B cell (primary cell): ENCODE data around the gene DBNDD2. TPM values are rescaled to one million over a fixed set of nuclear protein-coding genes. Genes with fewer than 3 reads are reported as not detected.

ENCODE experiments used
- ATAC-seq: fragments of 200-7000 bp; cut with Tn5 transposase; one replicate; pipeline ENCODE4 v1.10.0; 2021; ENCODE audit warnings: low read depth, mild to moderate bottlenecking, moderate number of reproducible peaks, moderate library complexity
- CTCF ChIA-PET: fragments of 350-600 bp; sonication (Branson Sonifier 250); formaldehyde crosslinking; loops from one replicate; lab custom pipeline; 2021; ENCODE audit warnings: antibody characterized with exemption, inconsistent platforms; lab: Charles Lee
- POLR2A ChIA-PET: fragments of 350-600 bp; sonication (Branson Sonifier 250); formaldehyde crosslinking; loops from one replicate; lab custom pipeline; 2021; ENCODE audit warnings: antibody characterized with exemption; lab: Charles Lee
- DNase-seq: peaks from one replicate; pipeline ENCODE4 v3.0.0; 2013
- H2AFZ ChIP-seq: 2 replicates; pipeline ENCODE4 v1.6.1; 2012; ENCODE audit warnings: mild to moderate bottlenecking, low read depth, low read length; ENCODE audit not compliant: insufficient read depth, poor library complexity, severe bottlenecking
- H3K27ac ChIP-seq, 2 donors: 1 replicate in 1 of 2; 2 replicates in 1 of 2; pipeline ENCODE4 v1.5.1; 2012 to 2013; ENCODE audit warnings: low read length in 2 of 2, mild to moderate bottlenecking in 2 of 2, moderate library complexity in 1 of 2
- H3K27me3 ChIP-seq, 4 experiments: fragments of 200-600 bp in 1 of 4; sonication (generic) in 1 of 4; replicated peaks in 1 of 4; 1 replicate in 2 of 4; 2 replicates in 2 of 4; pipeline versions ENCODE4 v1.6.1 to v1.7.0; 2013 to 2016; ENCODE audit warnings: low read length in 3 of 4, mild to moderate bottlenecking in 2 of 4, mixed read lengths in 1 of 4, moderate library complexity in 1 of 4; ENCODE audit not compliant: insufficient read depth in 4 of 4, control insufficient read depth in 3 of 4; ENCODE audit errors: control extremely low read depth in 1 of 4
- H3K36me3 ChIP-seq, 2 experiments: replicated peaks in 1 of 2; 1 replicate in 1 of 2; 2 replicates in 1 of 2; pipeline versions ENCODE4 v1.6.1 to v1.7.1; 2013; ENCODE audit warnings: low read length in 1 of 2; ENCODE audit not compliant: insufficient read depth in 2 of 2, control insufficient read depth in 1 of 2; ENCODE audit errors: control extremely low read depth in 1 of 2, extremely low read depth in 1 of 2
- H3K4me1 ChIP-seq, 2 donors: fragments of 200-600 bp in 1 of 2; sonication (generic) in 1 of 2; 1 replicate in 1 of 2; 2 replicates in 1 of 2; pipeline versions ENCODE4 v1.5.1 to v1.6.1; 2013 to 2017; ENCODE audit warnings: low read length in 2 of 2; ENCODE audit not compliant: control insufficient read depth in 2 of 2, insufficient read depth in 2 of 2
- H3K4me2 ChIP-seq: replicated peaks from 2 replicates; pipeline ENCODE3; 2012; ENCODE audit warnings: mild to moderate bottlenecking, low read depth, low read length; ENCODE audit not compliant: poor library complexity, severe bottlenecking
- H3K4me3 ChIP-seq, 5 experiments: fragments of 200-600 bp in 1 of 5; sonication (generic) in 1 of 5; 1 replicate in 3 of 5; 2 replicates in 2 of 5; pipeline versions ENCODE4 v1.5.1 to v1.7.0; 2011 to 2016; ENCODE audit warnings: low read length in 4 of 5, mild to moderate bottlenecking in 4 of 5, low read depth in 2 of 5, control low read depth in 1 of 5, moderate library complexity in 1 of 5; ENCODE audit not compliant: insufficient read depth in 1 of 5; ENCODE audit errors: control extremely low read depth in 1 of 5, extremely low read depth in 1 of 5
- H3K79me2 ChIP-seq: fragments of 200-600 bp; sonication (generic); one replicate; pipeline ENCODE4 v1.6.0; 2016; ENCODE audit warnings: low read length; ENCODE audit not compliant: control insufficient read depth, insufficient read depth
- H3K9ac ChIP-seq: fragments of 200-600 bp; sonication (generic); 2 replicates; pipeline ENCODE4 v1.6.1; 2017; ENCODE audit warnings: mild to moderate bottlenecking, low read length, moderate library complexity
- H3K9me3 ChIP-seq, 3 donors: one replicate each; pipeline versions ENCODE4 v1.6.1 to v1.7.1; 2013; ENCODE audit warnings: low read length in 2 of 3; ENCODE audit not compliant: control insufficient read depth in 2 of 3, insufficient read depth in 1 of 3; ENCODE audit errors: control extremely low read depth in 1 of 3
- H4K20me1 ChIP-seq: 2 replicates; pipeline ENCODE4 v1.6.0; 2012; ENCODE audit warnings: mild to moderate bottlenecking, low read length; ENCODE audit not compliant: insufficient read depth, control insufficient read depth, poor library complexity, severe bottlenecking
- H3K27ac Mint-ChIP-seq: one replicate; pipeline ENCODE4 v1.8.0; 2021; ENCODE audit warnings: mixed read lengths
- H3K27me3 Mint-ChIP-seq: one replicate; pipeline ENCODE4 v1.8.0; 2021; ENCODE audit warnings: mixed read lengths
- H3K4me1 Mint-ChIP-seq: one replicate; pipeline ENCODE4 v1.8.0; 2021; ENCODE audit warnings: mixed read lengths
- H3K4me3 Mint-ChIP-seq: one replicate; pipeline ENCODE4 v1.8.0; 2021; ENCODE audit warnings: mixed read lengths
- H3K9me3 Mint-ChIP-seq: one replicate; pipeline ENCODE4 v1.8.0; 2022; ENCODE audit warnings: mixed read lengths; ENCODE audit not compliant: insufficient read depth
- EZH2 ChIP-seq: IDR thresholded peaks from 2 replicates; pipeline ENCODE4 v1.6.1; 2012; ENCODE audit warnings: borderline replicate concordance, low read depth, mild to moderate bottlenecking, moderate library complexity, low read length; ENCODE audit not compliant: insufficient read depth, poor library complexity, severe bottlenecking
- WGBS: methylation state at CpG from one replicate; pipeline ENCODE4 v1.1.5; 2013; ENCODE audit warnings: missing lambda C conversion rate; ENCODE audit not compliant: insufficient coverage; 5-methylcytosine and 5-hydroxymethylcytosine counted together
- intact Hi-C: fragments of 100-400 bp; cut with micrococcal nuclease; formaldehyde crosslinking; loops from one replicate; pipeline ENCODE4 v1.10.0; 2022
- polyA plus RNA-seq: library from polyadenylated mRNA; depleted of rRNA; stranded (reverse); fragments of >200 nt; gene quantifications from 2 replicates; pipeline ENCODE4 v1.2.3, GENCODE V29; 2012
- total RNA-seq, 2 donors: library from RNA; stranded (reverse); fragments of 120-200 nt in 1 of 2; gene quantifications; 1 replicate in 1 of 2; 2 replicates in 1 of 2; pipeline versions ENCODE4 v1.2.3 to v1.2.4, GENCODE V29; 2013 to 2022
- TF ChIP-seq, protein P1 (sequence below): fragments of 200-600 bp; IDR thresholded peaks from one replicate; pipeline ENCODE4 v1.8.0; 2022; ENCODE audit warnings: antibody characterized with exemption, mild to moderate bottlenecking

Gene DBNDD2
- total and polyA plus RNA-seq, 2 donors (not counting 1 experiment from before 2014, with no cell fraction given) = 3.1 to 3.6 TPM

DNA sequence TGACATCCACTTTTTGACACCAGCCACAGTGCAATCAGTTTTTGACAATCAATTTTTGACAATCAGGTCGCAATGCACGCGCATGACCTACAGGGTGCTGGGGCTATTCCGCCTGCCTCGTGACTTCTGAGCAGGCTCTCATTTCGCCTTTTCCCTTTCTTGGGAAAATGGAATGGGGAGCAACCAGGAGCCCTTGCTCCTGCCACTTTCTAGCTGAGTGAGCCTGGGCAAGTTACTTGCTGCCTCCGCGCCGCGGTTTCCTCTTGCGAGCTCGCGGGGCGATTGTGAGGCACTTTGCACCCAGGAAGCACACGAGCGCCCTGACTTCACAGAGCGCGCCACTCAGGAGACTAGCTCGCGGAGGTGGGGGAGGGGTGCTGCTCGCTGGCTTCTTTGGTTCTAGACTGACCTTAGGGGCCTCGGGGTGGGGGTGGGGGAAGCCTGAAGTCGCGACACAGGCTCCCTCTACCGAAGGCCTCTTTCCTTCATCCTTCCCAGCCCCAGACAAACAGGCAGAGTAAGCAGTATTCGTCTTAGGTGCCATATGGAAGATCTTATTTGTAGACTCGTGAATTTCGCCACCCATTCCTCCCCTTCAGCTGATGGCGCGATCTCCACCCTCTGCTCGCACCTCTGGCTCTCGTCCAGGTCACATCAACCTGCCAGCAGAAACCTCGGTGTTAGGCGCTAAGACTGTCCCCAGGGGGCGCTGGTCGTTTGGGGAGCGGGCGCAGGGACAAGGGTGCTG lies 34.6 kb upstream of the DBNDD2 start:
- intact Hi-C loops = loop anchor here (1.0 kb wide), 2 partner anchors 10 to 64 kb away; partner anchors contain the start of gene SYS1
- Mint-ChIP-seq H3K4me3 (peak overlapping the region; percentile 96), H3K9me3 (no peaks in the 10 kb centered on the region), H3K27me3 (no peaks in the 10 kb centered on the region), H3K4me1 (peaks cover 56% of the 10 kb centered on the region), H3K27ac (peak overlapping the region; percentile 86)
- peaks cover 48 to 57% of the 10 kb centered on the region in 2 donors for H3K4me1 ChIP-seq
- peak overlapping the region; percentile 41 for H2AFZ ChIP-seq
- no peaks in the 10 kb centered on the region for H3K27me3 ChIP-seq
- H3K9me3 ChIP-seq = no peaks in the 10 kb centered on the region
- ChIA-PET CTCF (interaction anchor here (0.8 to 20.6 kb wide), 29 partner anchors 9 to 787 kb away, joined by 3 to 814 read pairs (median 6); partner anchors contain the start of genes DBNDD2, PIGT, SYS1 and WFDC2), POLR2A (interaction anchor here (0.9 to 4.8 kb wide), 6 partner anchors 8 to 63 kb away, joined by 3 to 38 read pairs (median 6); partner anchors contain the start of genes PIGT and SYS1)
- peaks cover 50% of the 10 kb centered on the region for H4K20me1 ChIP-seq
- H3K9ac ChIP-seq = peak overlapping the region; percentile 62
- peak; percentile 88 for DNase-seq
- H3K4me2 ChIP-seq = peak overlapping the region; percentile 85
- H3K4me3 ChIP-seq = peak overlapping the region; percentile 42 to 64 (median 54)
- peaks cover 0 to 13% of the 10 kb centered on the region in 2 experiments for H3K36me3 ChIP-seq
- ATAC-seq = peak; percentile 92
- peaks cover 62% of the 10 kb centered on the region for H3K79me2 ChIP-seq
- TF ChIP-seq, protein P1, sequence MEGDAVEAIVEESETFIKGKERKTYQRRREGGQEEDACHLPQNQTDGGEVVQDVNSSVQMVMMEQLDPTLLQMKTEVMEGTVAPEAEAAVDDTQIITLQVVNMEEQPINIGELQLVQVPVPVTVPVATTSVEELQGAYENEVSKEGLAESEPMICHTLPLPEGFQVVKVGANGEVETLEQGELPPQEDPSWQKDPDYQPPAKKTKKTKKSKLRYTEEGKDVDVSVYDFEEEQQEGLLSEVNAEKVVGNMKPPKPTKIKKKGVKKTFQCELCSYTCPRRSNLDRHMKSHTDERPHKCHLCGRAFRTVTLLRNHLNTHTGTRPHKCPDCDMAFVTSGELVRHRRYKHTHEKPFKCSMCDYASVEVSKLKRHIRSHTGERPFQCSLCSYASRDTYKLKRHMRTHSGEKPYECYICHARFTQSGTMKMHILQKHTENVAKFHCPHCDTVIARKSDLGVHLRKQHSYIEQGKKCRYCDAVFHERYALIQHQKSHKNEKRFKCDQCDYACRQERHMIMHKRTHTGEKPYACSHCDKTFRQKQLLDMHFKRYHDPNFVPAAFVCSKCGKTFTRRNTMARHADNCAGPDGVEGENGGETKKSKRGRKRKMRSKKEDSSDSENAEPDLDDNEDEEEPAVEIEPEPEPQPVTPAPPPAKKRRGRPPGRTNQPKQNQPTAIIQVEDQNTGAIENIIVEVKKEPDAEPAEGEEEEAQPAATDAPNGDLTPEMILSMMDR = peak; percentile 90
- TF ChIP-seq EZH2 = no peak
- peak overlapping the region in 1 of 2 donors; percentile 73 for H3K27ac ChIP-seq
- under 1% methylated on average over 22 of the region's 38 CpGs for WGBS
